ENCODE results near the gene CARF.
"Not testable (repeated sequence)": the region's sequence is repeated elsewhere in the genome, so short reads cannot be mapped to it uniquely, and the experiment has no call there.

CARF gene

GRCh38 chr2:202934456-202934855 lies 22.4 kb downstream of the CARF start:
- no peak for DNase-seq

GRCh38 chr2:202938960-202939359 lies 26.9 kb downstream of the CARF start:
- DNase-seq = no peak

- no peak for DNase-seq
Measured at GRCh38 chr2:202941771-202942170, 29.7 kb downstream of the CARF start.

GRCh38 chr2:202944408-202944807 lies 32.3 kb downstream of the CARF start:
- DNase-seq = no peak

- no peak for DNase-seq
Measured at GRCh38 chr2:202944816-202945215, 32.7 kb downstream of the CARF start.

GRCh38 chr2:202945497-202945896 lies 33.4 kb downstream of the CARF start:
- DNase-seq = no peak

- not testable (repeated sequence) for DNase-seq
Measured at GRCh38 chr2:202949333-202949732, 37.3 kb downstream of the CARF start.

GRCh38 chr2:202950592-202950991 lies 38.5 kb downstream of the CARF start:
- no peak for DNase-seq

GRCh38 chr2:202960524-202960923 lies 48.4 kb downstream of the CARF start:
- no peak for DNase-seq

- DNase-seq = no peak
Measured at GRCh38 chr2:202963712-202964111, 51.6 kb downstream of the CARF start.

- DNase-seq = no peak
Measured at GRCh38 chr2:202965810-202966460, 53.9 kb downstream of the CARF start.

GRCh38 chr2:202969404-202969803 lies 57.3 kb downstream of the CARF start:
- DNase-seq = not testable (repeated sequence)

GRCh38 chr2:202976809-202977208 lies 64.7 kb downstream of the CARF start:
- no peak for DNase-seq

GRCh38 chr2:202982779-202983491 lies 70.9 kb downstream of the CARF start:
- no peak for DNase-seq

GRCh38 chr2:202989749-202990148 lies 77.7 kb downstream of the CARF start:
- DNase-seq = no peak

- DNase-seq = no peak
Measured at GRCh38 chr2:202990501-202990900, 78.4 kb downstream of the CARF start.

GRCh38 chr2:202997113-202997512 lies 85.0 kb downstream of the CARF start:
- not testable (repeated sequence) for DNase-seq

- DNase-seq = no peak
Measured at GRCh38 chr2:203002054-203002821, 90.2 kb downstream of the CARF start.

- DNase-seq = no peak
Measured at GRCh38 chr2:203003716-203004115, 91.6 kb downstream of the CARF start.

GRCh38 chr2:203014456-203015199 lies 102.6 kb downstream of the CARF start, which contains the start of gene NBEAL1:
TSS of gene NBEAL1 (plus strand) at chr2:203014875. CDS start at chr2:203016385, 1,510 bp downstream.
- peak; percentile 90 to 94 for DNase-seq

GRCh38 chr2:203016716-203017115 lies 104.6 kb downstream of the CARF start:
- DNase-seq = no peak

- no peak for DNase-seq
Measured at GRCh38 chr2:203018181-203018580, 106.1 kb downstream of the CARF start.

- DNase-seq = no peak
Measured at GRCh38 chr2:203019142-203019541, 107.1 kb downstream of the CARF start.
